ENCODE measurements around the gene SLC51B.

GRCh38 chr15:65044724-65045481 is at the start of gene SLC51B:
- no peak for TF ChIP-seq CTCF (IDR thresholded peaks at IDR 0.05)
- TF ChIP-seq POLR2AphosphoS5 (IDR thresholded peaks at IDR 0.05; ENCODE audit: low read depth, low read length), result no peak

Measured in SK-N-SH (cell line).